ENCODE results near the gene LAMA2.

The LAMA2 gene

DNA sequence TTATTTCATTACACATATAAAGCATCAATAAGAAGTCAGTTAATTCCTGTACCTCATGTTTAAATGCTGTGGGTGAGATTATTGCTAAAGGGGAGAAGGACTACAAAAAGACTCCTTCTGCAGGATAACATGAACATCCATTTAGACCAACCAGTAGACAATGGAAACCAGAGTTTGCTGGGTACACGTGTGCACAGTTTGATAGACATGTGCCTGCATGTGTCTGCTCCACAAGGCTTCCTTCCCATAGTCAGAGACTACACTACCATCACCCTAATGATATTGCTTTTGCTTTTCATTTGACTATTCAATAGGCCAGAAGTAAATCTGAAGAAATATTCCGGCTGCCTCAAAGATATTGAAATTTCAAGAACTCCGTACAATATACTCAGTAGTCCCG lies 595.4 kb downstream of the LAMA2 start:
- H3K27ac Mint-ChIP-seq: no peak overlapping the region
- no peaks in the 10 kb centered on the region for H3K36me3 Mint-ChIP-seq (ENCODE audit: low read depth)
- H3K4me3 Mint-ChIP-seq: no peak overlapping the region
- H3K9me3 Mint-ChIP-seq: no peaks in the 10 kb centered on the region
- H3K27me3 Mint-ChIP-seq: no peaks in the 10 kb centered on the region
- no peaks in the 10 kb centered on the region for H3K4me1 Mint-ChIP-seq (ENCODE audit: low read depth)
- DNase-seq: no peak

DNA sequence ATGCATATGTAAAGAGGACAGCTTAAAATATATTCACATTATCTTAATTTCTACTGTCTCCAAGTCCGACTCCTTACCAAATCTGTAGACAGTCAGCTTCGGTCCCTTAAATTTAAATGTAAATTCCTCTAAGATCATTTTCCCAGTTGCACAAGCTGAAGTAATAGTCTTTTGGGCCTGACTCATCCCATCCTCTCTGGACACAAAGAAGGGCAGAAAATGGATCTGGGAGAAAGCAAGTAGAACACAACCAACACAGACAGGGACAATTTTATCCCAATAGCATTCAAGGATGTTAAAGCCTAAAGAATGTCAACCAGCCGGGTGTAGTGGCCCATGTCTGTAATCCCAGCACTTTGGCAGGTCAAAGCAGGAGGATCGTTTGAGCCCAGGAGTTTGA lies 598.8 kb downstream of the LAMA2 start:
- no peak overlapping the region for H3K4me3 Mint-ChIP-seq
- H3K9me3 Mint-ChIP-seq: no peaks in the 10 kb centered on the region
- H3K36me3 Mint-ChIP-seq (ENCODE audit: low read depth): no peaks in the 10 kb centered on the region
- no peak for DNase-seq
- no peaks in the 10 kb centered on the region for H3K27me3 Mint-ChIP-seq
- peaks cover 17% of the 10 kb centered on the region for H3K4me1 Mint-ChIP-seq (ENCODE audit: low read depth)
- H3K27ac Mint-ChIP-seq: no peak overlapping the region

DNA sequence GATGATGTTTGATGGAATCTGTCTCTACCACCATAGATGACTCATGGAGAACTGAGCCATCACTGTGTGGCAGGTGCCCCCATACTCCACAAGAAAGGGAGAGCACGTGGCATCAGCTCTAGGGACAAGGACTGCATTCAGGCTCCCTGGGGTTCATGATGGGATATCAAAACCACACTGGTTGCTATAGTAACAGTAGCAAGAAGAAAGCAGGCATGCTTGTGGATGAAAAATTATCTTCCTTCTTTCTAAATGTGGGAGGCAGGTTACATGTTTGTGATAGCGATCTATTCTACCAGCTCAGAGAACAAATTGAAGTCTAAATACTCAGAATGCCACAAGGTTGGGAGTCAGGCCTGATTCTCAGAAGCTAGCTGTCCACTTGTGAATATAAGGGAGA lies 602.8 kb downstream of the LAMA2 start:
- H3K36me3 Mint-ChIP-seq (ENCODE audit: low read depth): peaks cover 6% of the 10 kb centered on the region
- H3K27me3 Mint-ChIP-seq: no peaks in the 10 kb centered on the region
- peaks cover 2% of the 10 kb centered on the region for H3K9me3 Mint-ChIP-seq
- DNase-seq: no peak
- H3K4me3 Mint-ChIP-seq: no peak overlapping the region
- peaks cover 45% of the 10 kb centered on the region for H3K4me1 Mint-ChIP-seq (ENCODE audit: low read depth)
- peak overlapping the region; percentile 11 for H3K27ac Mint-ChIP-seq

DNA sequence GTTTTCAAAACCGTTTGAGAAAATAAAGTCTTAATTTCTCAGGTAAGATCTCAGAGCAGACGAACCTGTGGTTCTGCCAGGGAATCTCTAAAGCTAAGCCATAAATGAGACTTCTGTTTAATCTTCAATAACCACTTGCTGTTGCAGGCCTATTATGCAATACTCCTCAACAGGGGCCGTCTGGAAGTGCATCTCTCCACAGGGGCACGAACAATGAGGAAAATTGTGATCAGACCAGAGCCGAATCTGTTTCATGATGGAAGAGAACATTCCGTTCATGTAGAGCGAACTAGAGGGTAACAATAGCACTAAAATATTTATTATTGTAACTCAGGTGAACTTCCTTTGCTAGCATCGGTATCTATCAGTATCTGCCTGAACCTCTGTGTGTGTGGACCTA lies 603.4 kb downstream of the LAMA2 start:
- Mint-ChIP-seq H3K36me3 (ENCODE audit: low read depth) (peaks cover 6% of the 10 kb centered on the region), H3K9me3 (peaks cover 2% of the 10 kb centered on the region), H3K4me3 (no peak overlapping the region), H3K27me3 (no peaks in the 10 kb centered on the region), H3K27ac (no peak overlapping the region), H3K4me1 (ENCODE audit: low read depth) (peaks cover 51% of the 10 kb centered on the region)
- no peak for DNase-seq

DNA sequence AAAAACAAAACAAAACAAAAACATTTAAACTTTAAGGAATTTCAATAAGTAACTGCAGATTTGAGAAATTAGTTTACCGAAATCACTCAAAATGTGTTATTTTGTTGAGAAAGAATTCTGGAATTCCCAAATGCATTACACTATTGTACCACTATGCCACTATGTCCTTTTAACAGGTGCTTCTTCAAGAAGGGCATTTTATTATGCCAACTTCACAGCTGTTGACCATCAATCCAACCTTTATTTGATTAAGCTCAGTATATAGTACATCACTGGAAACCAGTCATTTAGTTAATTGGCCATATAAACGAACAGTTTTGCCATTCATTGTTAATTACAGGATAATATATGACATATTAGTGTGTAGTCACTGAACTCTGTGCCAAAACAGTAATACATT lies 605.4 kb downstream of the LAMA2 start:
- Mint-ChIP-seq H3K4me1 (ENCODE audit: low read depth) (peaks cover 68% of the 10 kb centered on the region), H3K9me3 (peaks cover 2% of the 10 kb centered on the region), H3K4me3 (no peak overlapping the region), H3K36me3 (ENCODE audit: low read depth) (peaks cover 6% of the 10 kb centered on the region), H3K27ac (peak overlapping the region; percentile 100), H3K27me3 (no peaks in the 10 kb centered on the region)
- no peak for DNase-seq

DNA sequence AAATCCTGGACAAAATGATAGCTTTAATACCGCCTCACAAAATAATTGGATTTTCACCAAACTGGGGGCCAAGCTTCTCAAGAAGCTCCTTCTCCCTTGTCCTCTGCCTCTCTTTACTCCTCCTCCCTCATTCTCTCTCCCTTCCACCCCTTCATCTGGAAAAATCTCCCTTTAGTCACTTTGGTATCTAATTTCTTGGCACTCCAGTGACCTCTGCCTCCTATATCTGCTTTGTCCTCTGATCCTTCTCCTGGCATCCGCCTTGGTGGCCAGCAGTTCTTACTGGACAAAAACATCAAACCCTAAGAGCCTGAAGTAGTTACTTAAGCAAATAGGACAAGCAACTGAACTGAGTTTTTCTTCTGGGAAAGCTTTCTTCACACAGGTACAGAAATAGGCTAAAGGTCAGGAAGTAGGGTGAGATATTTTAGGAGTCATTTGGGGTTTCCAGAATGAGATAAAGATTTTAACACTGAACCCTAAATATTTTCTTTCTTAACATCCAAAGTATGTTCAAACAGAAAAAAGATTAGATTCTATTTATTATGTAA lies 606.4 kb downstream of the LAMA2 start:
- Mint-ChIP-seq H3K36me3 (ENCODE audit: low read depth) (peaks cover 15% of the 10 kb centered on the region), H3K4me1 (ENCODE audit: low read depth) (peaks cover 74% of the 10 kb centered on the region), H3K27me3 (no peaks in the 10 kb centered on the region), H3K9me3 (peaks cover 2% of the 10 kb centered on the region), H3K4me3 (peak overlapping the region; percentile 77), H3K27ac (peak overlapping the region; percentile 100)
- no peak for DNase-seq

DNA sequence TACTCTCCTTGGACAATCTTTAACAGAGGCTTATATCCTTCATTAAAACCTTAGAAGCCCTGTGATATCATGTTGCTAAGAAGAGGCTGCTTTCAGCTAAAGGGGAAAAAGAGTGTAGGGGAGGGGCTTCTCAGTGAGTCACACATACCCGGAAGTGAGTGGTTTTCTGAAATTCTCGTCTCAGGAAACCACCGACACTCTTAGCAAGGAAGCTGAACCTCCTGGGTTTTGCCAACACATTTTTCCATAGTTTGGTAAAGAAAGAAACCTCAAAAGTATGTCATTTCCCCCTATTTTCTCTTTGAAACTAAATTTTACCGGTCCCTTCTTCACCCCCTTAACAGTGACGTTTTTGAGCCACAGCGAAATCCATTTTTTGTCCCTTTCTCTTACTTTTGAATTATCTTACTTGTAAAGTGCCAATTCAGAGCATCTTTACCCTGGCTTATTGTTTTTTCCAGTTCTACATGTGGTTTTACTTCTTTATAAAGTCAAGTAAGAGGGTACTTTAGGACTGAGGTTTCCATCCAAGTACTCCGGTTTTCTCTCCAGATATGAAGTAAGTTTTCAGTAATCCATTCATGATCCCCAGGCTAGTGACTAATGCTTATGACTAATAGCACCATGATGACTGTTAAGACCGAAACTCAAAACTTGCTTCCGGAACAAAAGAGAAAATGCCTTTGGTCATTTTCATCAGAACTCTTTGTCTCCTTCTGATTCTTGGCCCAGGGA lies 607.8 kb downstream of the LAMA2 start:
- Mint-ChIP-seq H3K36me3 (ENCODE audit: low read depth) (peaks cover 26% of the 10 kb centered on the region), H3K4me3 (peak overlapping the region; percentile 77), H3K27me3 (no peaks in the 10 kb centered on the region), H3K9me3 (peaks cover 2% of the 10 kb centered on the region), H3K4me1 (ENCODE audit: low read depth) (peaks cover 84% of the 10 kb centered on the region), H3K27ac (peak overlapping the region; percentile 100)
- DNase-seq: no peak

DNA sequence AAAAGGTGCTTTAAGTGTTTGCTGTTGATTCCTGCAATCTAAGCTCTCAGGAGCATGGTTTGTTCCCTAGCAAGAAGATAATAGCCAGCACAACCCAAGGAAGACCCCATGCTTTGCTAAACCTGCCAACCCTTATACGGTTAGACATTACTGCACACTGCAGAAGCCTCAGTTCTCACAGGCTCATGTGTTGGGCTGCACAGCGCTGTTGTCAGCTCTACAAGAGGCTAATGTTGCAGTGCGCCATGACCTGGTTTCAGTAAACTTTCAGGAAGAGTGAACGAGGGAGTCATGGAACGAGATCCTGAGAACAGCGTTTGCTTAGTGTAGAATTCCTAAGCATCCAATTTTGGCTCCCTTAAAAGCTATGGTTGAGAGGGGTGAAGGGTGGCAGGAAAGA lies 608.5 kb downstream of the LAMA2 start:
- H3K9me3 Mint-ChIP-seq: peaks cover 2% of the 10 kb centered on the region
- peaks cover 26% of the 10 kb centered on the region for H3K36me3 Mint-ChIP-seq (ENCODE audit: low read depth)
- DNase-seq: no peak
- H3K27me3 Mint-ChIP-seq: no peaks in the 10 kb centered on the region
- H3K27ac Mint-ChIP-seq: peak overlapping the region; percentile 100
- peaks cover 84% of the 10 kb centered on the region for H3K4me1 Mint-ChIP-seq (ENCODE audit: low read depth)
- H3K4me3 Mint-ChIP-seq: peak overlapping the region; percentile 77

DNA sequence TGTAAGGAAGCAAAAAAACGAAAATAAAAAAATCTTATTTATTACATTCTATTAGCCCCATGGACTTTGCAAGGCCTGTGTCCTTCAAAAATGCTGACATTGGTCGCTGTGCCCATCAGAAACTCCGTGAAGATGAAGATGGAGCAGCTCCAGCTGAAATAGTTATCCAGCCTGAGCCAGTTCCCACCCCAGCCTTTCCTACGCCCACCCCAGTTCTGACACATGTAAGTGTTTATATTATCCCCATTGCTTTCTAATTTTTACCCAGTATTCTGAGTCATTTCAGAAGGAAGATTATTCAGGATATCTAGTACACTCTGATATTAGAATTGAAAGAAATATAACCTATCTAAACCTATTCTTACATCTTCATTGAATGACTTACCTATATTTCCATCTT lies 609.3 kb downstream of the LAMA2 start:
- peak overlapping the region; percentile 100 for H3K27ac Mint-ChIP-seq
- H3K4me1 Mint-ChIP-seq (ENCODE audit: low read depth): peaks cover 81% of the 10 kb centered on the region
- peaks cover 25% of the 10 kb centered on the region for H3K36me3 Mint-ChIP-seq (ENCODE audit: low read depth)
- no peaks in the 10 kb centered on the region for H3K27me3 Mint-ChIP-seq
- no peak for DNase-seq
- H3K4me3 Mint-ChIP-seq: no peak overlapping the region
- H3K9me3 Mint-ChIP-seq: peaks cover 2% of the 10 kb centered on the region

DNA sequence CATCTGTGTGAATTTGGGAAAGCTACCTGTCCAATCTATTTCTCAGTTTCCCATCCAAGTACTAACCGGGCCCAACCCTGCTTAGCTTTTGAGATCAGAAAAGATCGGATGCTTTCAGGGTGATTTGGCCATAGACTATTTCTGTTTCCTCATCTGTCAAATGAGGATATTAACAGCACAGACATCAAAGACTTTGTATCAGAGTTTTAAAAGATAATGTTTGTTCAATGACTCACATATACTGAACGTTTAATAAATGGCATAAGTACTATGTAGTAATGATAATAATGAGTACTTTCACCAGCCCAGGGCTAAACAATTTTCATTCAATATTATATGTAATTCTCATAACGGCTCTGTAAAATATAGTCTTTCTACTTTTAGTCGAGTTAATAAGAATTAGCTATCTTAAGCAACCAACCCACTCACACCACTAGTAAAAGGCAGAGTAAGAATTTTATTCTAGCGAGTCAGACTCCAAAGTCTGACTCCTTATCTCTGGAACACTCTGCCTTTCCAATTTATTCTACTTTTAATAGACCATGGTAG lies 610.5 kb downstream of the LAMA2 start:
- Mint-ChIP-seq H3K27ac (peak overlapping the region; percentile 92), H3K4me1 (ENCODE audit: low read depth) (peaks cover 90% of the 10 kb centered on the region), H3K9me3 (peaks cover 2% of the 10 kb centered on the region), H3K27me3 (no peaks in the 10 kb centered on the region), H3K4me3 (no peak overlapping the region), H3K36me3 (ENCODE audit: low read depth) (peaks cover 25% of the 10 kb centered on the region)
- DNase-seq: no peak

DNA sequence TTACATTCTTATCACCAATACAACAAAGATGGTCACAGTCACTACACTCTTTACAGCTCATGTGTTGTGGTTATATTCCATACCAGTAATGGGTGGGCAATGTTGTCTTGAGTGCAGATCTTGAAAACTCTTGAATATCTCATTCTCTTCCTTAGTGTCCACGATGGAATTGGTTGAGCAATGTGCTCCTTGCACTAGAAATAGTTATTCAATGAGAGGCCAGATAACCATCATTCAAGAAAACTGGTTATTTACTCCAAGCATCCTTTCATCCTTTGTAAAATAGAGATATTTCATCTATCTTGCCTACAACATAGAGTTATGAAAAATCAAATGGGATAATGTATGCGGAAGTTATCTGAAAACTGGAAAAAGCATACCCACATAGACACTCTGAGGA lies 611.2 kb downstream of the LAMA2 start:
- peaks cover 90% of the 10 kb centered on the region for H3K4me1 Mint-ChIP-seq (ENCODE audit: low read depth)
- no peaks in the 10 kb centered on the region for H3K27me3 Mint-ChIP-seq
- H3K9me3 Mint-ChIP-seq: peaks cover 2% of the 10 kb centered on the region
- no peak for DNase-seq
- H3K27ac Mint-ChIP-seq: peak overlapping the region; percentile 92
- H3K36me3 Mint-ChIP-seq (ENCODE audit: low read depth): peaks cover 20% of the 10 kb centered on the region
- no peak overlapping the region for H3K4me3 Mint-ChIP-seq

DNA sequence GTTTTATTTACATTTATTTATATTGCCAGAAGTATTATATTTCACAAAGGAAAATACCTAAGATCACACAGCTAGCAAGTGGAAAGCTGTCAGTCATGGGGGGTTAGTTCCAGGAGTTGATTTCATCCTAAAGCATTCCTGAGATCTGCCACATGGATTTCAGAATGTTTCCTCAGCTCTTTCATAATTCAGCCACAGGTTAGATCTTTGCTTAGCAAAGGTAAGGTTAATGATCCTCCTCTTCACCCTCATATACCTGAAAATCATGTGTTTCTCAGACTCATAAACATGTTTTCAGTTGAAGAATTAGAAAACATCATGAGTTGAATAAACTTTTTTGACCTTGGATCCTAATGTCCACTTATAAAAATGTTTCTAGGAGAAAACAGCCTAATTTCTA lies 611.6 kb downstream of the LAMA2 start:
- DNase-seq: no peak
- H3K4me1 Mint-ChIP-seq (ENCODE audit: low read depth): peaks cover 91% of the 10 kb centered on the region
- no peak overlapping the region for H3K4me3 Mint-ChIP-seq
- H3K36me3 Mint-ChIP-seq (ENCODE audit: low read depth): peaks cover 20% of the 10 kb centered on the region
- H3K27me3 Mint-ChIP-seq: no peaks in the 10 kb centered on the region
- peak overlapping the region; percentile 92 for H3K27ac Mint-ChIP-seq
- H3K9me3 Mint-ChIP-seq: no peaks in the 10 kb centered on the region

DNA sequence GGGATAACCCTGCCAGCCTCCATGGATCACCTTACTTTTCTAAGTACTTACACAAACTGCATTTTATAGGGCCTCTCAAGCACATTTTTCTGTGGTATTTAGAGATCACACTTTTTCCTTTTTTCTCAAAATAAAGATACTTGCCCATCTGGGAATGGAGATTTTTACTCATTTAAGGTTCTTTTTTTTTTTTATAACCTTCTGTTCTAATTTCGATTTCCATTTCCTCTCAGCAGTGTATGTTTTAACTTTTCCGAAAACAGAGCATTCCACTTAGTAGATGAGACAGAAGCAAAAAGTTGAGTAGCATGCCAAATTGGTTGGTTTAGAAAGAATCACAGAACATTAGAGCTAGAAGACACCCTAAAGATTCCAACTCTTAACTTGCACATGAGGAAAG lies 612.7 kb downstream of the LAMA2 start:
- H3K27me3 Mint-ChIP-seq: no peaks in the 10 kb centered on the region
- no peak for DNase-seq
- H3K4me3 Mint-ChIP-seq: peak overlapping the region; percentile 4
- peaks cover 90% of the 10 kb centered on the region for H3K4me1 Mint-ChIP-seq (ENCODE audit: low read depth)
- H3K27ac Mint-ChIP-seq: peak overlapping the region; percentile 92
- no peaks in the 10 kb centered on the region for H3K9me3 Mint-ChIP-seq
- H3K36me3 Mint-ChIP-seq (ENCODE audit: low read depth): peaks cover 20% of the 10 kb centered on the region

DNA sequence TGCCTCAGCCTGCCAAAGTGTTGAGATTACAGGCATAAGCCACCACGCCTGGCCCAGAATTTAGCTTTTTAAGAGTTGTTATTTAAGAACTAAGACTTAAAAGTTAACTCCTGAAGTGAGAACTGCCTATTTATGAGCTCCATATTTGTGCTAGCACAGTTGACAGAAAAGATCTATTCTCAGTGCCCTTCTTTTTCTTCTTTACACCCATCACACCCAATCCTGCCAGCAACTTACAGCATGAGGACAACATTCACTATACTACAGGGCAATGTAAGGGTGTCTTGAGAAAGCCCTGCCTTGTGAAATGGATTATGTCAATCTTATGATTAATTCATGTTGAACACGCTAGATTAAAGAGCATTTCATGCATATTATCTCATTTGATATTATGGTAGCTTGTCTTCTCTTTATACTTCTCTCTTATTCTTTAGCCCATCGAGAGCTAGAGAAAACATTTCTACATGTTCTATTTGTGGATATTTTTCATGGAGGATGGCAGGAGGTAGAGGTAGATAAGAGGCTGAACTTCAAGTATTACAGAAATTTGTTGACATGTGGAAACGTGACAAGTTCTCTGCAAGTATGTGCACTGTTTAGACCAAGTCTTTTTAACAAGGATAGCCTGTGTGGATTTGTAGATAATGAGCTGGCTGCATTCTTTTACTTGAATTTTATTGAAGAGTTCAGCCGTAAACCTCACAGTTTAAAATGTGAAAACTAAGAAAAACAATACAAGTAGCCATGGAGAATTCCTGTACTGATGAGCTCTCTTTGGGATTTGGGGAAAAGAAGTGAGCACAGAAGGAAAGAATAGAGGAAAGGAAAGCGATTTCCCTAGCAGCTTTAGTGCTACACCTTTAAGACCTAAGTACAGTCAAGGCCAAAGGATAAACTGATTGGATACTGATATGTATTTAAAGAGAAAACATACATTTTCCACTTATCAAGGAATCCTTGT lies 614.8 kb downstream of the LAMA2 start:
- no peak overlapping the region for H3K4me3 Mint-ChIP-seq
- DNase-seq: no peak
- H3K27me3 Mint-ChIP-seq: no peaks in the 10 kb centered on the region
- peaks cover 20% of the 10 kb centered on the region for H3K36me3 Mint-ChIP-seq (ENCODE audit: low read depth)
- H3K27ac Mint-ChIP-seq: peak overlapping the region; percentile 38
- no peaks in the 10 kb centered on the region for H3K9me3 Mint-ChIP-seq
- peaks cover 86% of the 10 kb centered on the region for H3K4me1 Mint-ChIP-seq (ENCODE audit: low read depth)

All from activated T-cell treated with anti-CD3 and anti-CD28 coated beads, Interleukin-2, amount 50 U/mL, for 24 hours (primary cell).